HepG2 (cell line): ENCODE measurements around the gene ZNF652. TPM values are rescaled to one million over a fixed set of nuclear protein-coding genes. Genes with fewer than 3 reads are reported as not detected.

Source experiments
- ADNP ChIP-seq: sonication (generic); formaldehyde crosslinking; IDR thresholded peaks from 2 replicates; pipeline ENCODE4 v1.4.0; 2020; ENCODE audit warnings: missing genetic modification reagents
- PAXIP1 ChIP-seq: sonication (generic); formaldehyde crosslinking; conservative IDR thresholded peaks from 2 replicates; pipeline ENCODE4 v1.4.0; 2020; ENCODE audit warnings: mild to moderate bottlenecking, missing genetic modification reagents, moderate library complexity
- SKIL ChIP-seq: sonication (generic); formaldehyde crosslinking; IDR thresholded peaks from 2 replicates; pipeline ENCODE4 v1.8.0; 2022; ENCODE audit warnings: missing genetic modification reagents, mild to moderate bottlenecking, moderate library complexity, borderline replicate concordance
- TBX2 ChIP-seq: sonication (generic); formaldehyde crosslinking; IDR thresholded peaks from 2 replicates; pipeline ENCODE4 v1.5.0; 2020; ENCODE audit warnings: missing genetic modification reagents, mild to moderate bottlenecking, borderline replicate concordance
- ZBTB20 ChIP-seq: sonication (generic); formaldehyde crosslinking; IDR thresholded peaks from 2 replicates; pipeline ENCODE4 v1.8.1; 2023; ENCODE audit warnings: missing genetic modification reagents, low read depth, mild to moderate bottlenecking, borderline replicate concordance
- ZBTB21 ChIP-seq: sonication (generic); formaldehyde crosslinking; IDR thresholded peaks from 2 replicates; pipeline ENCODE4 v1.4.0; 2020; ENCODE audit warnings: missing genetic modification reagents
- ZNF121 ChIP-seq: sonication (generic); formaldehyde crosslinking; IDR thresholded peaks from 2 replicates; pipeline ENCODE4 v1.5.0; 2020; ENCODE audit warnings: mild to moderate bottlenecking, missing genetic modification reagents
- ZNF280B ChIP-seq: sonication (generic); formaldehyde crosslinking; IDR thresholded peaks from 2 replicates; pipeline ENCODE4 v1.5.0; 2020; ENCODE audit warnings: missing genetic modification reagents, mild to moderate bottlenecking, borderline replicate concordance
- ZNF3 ChIP-seq: IDR thresholded peaks from 2 replicates; pipeline ENCODE4 v1.7.0; 2017; ENCODE audit warnings: inconsistent platforms
- ZNF513 ChIP-seq: sonication (generic); formaldehyde crosslinking; conservative IDR thresholded peaks from 2 replicates; pipeline ENCODE4 v1.5.0; 2020; ENCODE audit warnings: missing genetic modification reagents
- ZNF549 ChIP-seq: sonication (generic); formaldehyde crosslinking; IDR thresholded peaks from 2 replicates; pipeline ENCODE4 v1.5.0; 2020; ENCODE audit warnings: missing genetic modification reagents
- ZNF674 ChIP-seq: sonication (generic); formaldehyde crosslinking; IDR thresholded peaks from 2 replicates; pipeline ENCODE4 v1.5.0; 2020; ENCODE audit warnings: low read depth, mild to moderate bottlenecking, missing genetic modification reagents
- ZNF687 ChIP-seq: sonication (generic); formaldehyde crosslinking; IDR thresholded peaks from 2 replicates; pipeline ENCODE4 v1.5.1; 2020; ENCODE audit warnings: mild to moderate bottlenecking, missing genetic modification reagents, moderate library complexity
- ZNF768 ChIP-seq: sonication (generic); formaldehyde crosslinking; IDR thresholded peaks from 2 replicates; pipeline ENCODE4 v1.4.0; 2020; ENCODE audit warnings: missing genetic modification reagents
- ZNF883 ChIP-seq: sonication (generic); formaldehyde crosslinking; IDR thresholded peaks from 2 replicates; pipeline ENCODE4 v1.5.1; 2020; ENCODE audit warnings: mild to moderate bottlenecking, missing genetic modification reagents; ENCODE audit errors: not compliant biosample characterization
- polyA plus RNA-seq, 8 experiments: library from polyadenylated mRNA; depleted of rRNA in 3 of 8; stranded (reverse) in 7 of 8; unstranded in 1 of 8; fragments of >200 nt; fragmentation: Illumina TruSeq in 4 of 8; extraction: Trizol in 4 of 8; gene quantifications; 2 replicates each; pipeline versions ENCODE4 v1.2.1 to v1.2.3, GENCODE V29; 2011 to 2016; ENCODE audit warnings: low read depth in 4 of 8, missing spikeins in 1 of 8, mixed read lengths in 1 of 8; ENCODE audit not compliant: insufficient read depth in 1 of 8
- total RNA-seq, 5 experiments: library from RNA; depleted of rRNA; stranded (reverse); fragments of >200 nt; fragmentation: Illumina TruSeq; extraction: Trizol; gene quantifications; 2 replicates each; pipeline ENCODE4 v1.2.3, GENCODE V29; 2016; ENCODE audit warnings: low read depth in 1 of 5

The ZNF652 gene
- total and polyA plus RNA-seq, 2 of the 13 experiments (the other 11 are each of a cell fraction or from before 2014, with no cell fraction given), result 16.2 to 30.2 TPM

- TF ChIP-seq ZNF280B (CRISPR knock-in tag) (no peak), SKIL (no peak), ZNF549 (CRISPR knock-in tag) (no peak), TBX2 (CRISPR knock-in tag) (no peak), ZNF768 (peak; percentile 9; the same call in 1 of the 2 replicates), ZNF3 (CRISPR knock-in tag) (no peak), PAXIP1 (CRISPR knock-in tag) (no peak), ZNF674 (no peak), ADNP (CRISPR knock-in tag) (peak; percentile 1; the same call in 1 of the 2 replicates), ZNF687 (CRISPR knock-in tag) (peak; percentile 64), ZBTB21 (CRISPR knock-in tag) (no peak), ZNF883 (CRISPR knock-in tag) (no peak), ZBTB20 (CRISPR knock-in tag) (0 out of 2 replicates have a peak, but pooled peaks have one; percentile 10), ZNF121 (CRISPR knock-in tag) (no peak), ZNF513 (CRISPR knock-in tag) (no peak)
Measured at GRCh38 chr17:49260011-49260816, 101.8 kb downstream of the ZNF652 start (continued).
